IPS-NIHi11 (cell line): Measurements from ENCODE around the gene TBC1D22A.
"Not testable (repeated sequence)": the region's sequence is repeated elsewhere in the genome, so short reads cannot be mapped to it uniquely, and the experiment has no call there.

Experiments
- DNase-seq: peaks from one replicate; pipeline ENCODE4 v3.0.0; 2012; ENCODE audit warnings: mixed read lengths, low spot score

Gene TBC1D22A

GRCh38 chr22:47047321-47048122 lies 285.1 kb downstream of the TBC1D22A start:
- no peak for DNase-seq

DNA sequence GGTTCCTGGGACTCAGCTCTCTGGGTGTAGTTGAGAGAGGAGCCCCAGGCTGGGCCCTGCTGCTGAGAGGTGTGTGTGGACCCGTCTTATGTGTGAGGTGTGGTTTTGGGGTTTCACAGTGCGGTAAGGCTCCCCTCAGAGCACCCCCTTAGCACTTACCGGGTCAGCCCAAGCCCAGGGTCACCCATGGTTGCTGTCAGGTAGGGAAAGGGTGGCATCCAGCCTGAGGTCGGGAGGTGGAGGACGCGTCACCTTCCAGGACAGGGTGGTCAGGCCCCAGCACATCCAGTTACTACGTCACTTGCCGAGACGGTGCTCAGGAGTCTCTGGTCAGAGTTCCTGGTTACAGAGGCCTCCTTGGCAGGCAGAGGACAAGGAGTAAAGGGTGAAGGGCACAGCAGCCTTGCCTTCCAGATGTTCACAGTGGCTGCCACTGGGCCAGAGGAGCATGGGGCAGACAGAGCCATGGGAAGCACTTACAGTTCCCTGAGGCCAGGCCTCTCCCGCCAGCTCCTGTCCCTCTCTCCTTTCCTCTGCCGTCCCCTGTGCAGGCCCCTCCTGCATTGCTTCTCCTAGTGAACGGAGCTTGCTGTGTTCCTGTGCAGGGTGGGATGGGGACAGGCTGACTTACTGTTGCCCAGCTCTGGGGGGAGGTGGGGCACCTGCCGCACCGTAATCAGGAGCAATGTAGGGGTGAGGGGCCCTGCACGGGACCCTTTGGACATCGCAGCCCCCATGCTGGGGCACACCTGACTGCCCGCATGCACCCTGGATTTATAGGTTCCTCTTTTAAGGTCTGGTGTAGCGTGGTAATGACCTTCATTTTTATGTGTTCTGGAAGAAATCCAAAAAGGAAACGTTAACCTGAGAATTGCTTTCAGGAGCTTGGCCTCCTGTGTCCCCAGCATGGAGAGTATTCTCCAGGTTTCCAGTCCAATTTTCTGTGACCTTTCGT lies 285.9 kb downstream of the TBC1D22A start:
- no peak for DNase-seq

DNA sequence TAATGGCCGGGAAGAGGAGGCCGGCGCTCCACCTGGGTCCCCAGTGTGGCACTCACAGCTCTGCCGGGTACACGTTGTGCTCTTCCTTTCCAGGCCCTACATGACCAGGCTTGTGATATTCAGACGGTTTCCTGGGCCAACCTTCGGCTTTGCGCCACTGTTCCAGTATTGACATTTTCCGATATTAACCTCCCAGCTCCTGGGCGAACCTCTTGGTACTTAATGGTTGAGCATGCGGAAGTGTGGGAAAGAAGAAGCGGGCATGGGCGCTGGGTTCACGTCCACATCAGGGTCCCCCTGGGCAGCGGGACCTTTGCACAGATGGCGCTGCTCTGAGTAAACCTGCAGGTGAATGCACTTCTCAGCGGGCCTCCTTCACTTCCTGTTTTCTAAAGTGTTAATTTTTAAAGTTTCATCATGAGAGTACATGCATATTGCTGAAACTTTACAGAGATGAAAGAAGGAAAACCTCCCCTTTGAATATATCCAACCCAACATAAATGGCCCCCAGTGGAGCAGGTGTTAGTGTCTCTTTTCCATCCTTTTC lies 286.7 kb downstream of the TBC1D22A start:
- DNase-seq, result no peak

DNA sequence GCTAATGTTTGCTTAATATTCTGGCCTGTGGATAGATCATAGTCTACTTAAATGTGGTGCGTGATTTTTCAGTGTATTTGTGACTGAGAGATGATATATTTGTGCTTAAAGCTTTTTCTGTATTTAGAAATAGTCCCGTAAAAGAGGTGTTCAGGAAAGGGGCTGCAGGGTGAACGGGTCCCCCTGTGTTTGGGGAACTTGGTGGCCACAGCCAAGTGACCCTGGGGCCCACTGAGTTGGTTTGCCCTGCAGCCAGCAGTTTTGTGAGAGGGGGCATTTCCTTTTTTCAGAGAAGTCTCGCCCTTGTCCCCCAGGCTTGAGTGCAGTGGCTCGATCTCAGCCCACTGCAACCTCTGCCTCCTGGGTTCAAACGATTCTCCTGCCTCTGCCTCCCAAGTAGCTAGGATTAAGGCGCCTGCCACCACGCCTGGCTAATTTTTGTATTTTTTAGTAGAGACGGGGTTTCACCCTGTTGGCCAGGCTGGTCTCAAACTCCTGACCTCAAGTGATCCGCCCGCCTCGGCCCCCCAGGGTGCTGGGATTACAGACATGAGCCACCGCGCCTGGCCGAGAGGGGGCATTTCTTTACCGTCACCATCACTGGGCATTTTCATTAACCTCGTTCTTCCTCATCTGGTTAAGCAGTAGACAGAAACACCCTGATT lies 287.4 kb downstream of the TBC1D22A start:
- DNase-seq, result not testable (repeated sequence)

DNA sequence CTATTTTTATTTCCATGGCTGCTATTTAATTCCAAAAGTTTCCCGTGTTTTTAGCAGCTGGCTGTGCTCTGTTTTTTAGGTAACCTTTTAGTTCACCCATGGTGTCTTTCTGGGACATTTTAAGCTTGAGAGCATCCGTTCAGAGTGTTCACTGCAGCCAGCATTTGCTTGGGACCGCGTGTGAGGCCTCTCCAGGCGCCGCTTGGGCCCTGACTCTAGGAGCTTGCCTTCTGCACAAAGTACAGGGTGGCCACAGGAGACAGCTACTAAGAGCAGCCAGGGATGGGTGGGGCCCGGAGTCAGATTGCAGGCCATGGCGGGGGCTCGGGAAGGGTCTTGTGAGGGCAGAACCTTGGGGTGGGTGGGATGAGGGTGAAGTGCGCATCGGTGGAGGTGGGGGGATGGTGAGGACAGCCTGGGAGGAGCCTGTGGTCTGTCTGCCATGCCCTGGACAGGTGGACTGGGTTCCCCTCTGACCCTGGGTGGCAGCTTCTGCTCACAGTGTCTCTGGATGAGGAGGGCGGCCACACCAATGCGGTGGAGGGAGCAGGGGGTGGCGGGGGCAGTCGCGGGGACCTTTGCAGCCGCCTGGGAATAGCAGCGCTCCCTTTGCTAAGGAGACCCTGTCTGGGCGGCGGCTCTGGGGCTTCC lies 288.1 kb downstream of the TBC1D22A start:
- no peak for DNase-seq

GRCh38 chr22:47051441-47052071 lies 289.1 kb downstream of the TBC1D22A start:
- DNase-seq, result no peak

- no peak for DNase-seq
Measured at GRCh38 chr22:47052236-47053012, 290.0 kb downstream of the TBC1D22A start.

DNA sequence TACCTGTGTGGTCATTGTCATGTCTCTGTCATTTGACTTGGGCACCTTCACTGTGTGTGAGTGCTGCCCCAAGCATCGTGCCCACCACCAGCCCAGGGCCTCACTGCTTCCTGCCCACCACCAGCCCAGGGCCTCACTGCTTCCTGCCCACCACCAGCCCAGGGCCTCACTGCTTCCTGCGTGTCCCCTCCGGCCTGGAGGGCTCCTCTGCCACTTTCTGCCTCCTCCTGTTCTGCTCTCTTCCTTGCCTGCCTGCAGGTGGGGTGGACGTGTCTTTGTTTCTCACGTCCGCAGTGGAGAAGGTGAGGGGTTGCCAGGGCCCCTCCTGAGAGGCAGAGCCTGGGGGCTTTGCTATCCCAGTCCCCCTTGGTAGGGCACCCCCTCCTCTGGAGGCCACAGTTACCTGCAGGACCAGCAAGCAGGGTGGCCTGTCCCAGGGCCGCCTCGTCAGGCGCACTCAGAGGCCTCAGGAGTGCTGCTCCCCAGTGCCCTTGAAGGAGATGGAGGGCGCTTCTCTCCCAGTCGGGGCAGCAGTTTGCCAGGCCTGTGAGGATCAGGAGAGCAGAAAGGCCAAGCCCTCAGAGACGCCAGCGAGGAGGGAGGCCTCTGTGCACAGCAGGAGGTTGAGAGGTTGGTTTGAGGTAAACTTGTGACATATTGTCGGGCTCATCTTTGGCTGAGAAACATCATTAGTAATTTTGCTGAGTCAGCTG lies 290.7 kb downstream of the TBC1D22A start:
- DNase-seq, result no peak

- no peak for DNase-seq
Measured at GRCh38 chr22:47053726-47054141, 291.3 kb downstream of the TBC1D22A start.

- DNase-seq, result no peak
Measured at GRCh38 chr22:47054231-47055072, 292.0 kb downstream of the TBC1D22A start.

GRCh38 chr22:47055073-47055355 lies 292.6 kb downstream of the TBC1D22A start:
- no peak for DNase-seq

DNA sequence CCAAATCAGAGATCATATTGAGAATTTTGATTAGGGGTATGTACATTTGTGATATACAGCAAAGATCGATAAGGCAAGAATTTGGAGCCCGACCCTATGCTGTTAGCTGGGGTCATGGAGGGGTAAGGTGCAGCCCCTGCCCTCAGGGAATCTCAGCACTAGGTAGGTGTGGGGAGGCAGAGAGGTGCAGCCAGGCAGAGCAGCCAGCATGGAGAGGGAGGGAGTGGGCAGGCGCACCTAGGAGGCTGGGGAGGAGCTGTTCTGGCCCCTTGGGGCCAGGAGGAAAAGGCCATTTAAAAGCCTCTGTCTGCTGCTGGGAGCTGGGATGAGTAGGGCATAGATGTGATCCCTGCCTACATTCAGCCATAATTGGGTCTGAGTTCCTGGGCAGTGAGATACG lies 293.0 kb downstream of the TBC1D22A start:
- no peak for DNase-seq

DNA sequence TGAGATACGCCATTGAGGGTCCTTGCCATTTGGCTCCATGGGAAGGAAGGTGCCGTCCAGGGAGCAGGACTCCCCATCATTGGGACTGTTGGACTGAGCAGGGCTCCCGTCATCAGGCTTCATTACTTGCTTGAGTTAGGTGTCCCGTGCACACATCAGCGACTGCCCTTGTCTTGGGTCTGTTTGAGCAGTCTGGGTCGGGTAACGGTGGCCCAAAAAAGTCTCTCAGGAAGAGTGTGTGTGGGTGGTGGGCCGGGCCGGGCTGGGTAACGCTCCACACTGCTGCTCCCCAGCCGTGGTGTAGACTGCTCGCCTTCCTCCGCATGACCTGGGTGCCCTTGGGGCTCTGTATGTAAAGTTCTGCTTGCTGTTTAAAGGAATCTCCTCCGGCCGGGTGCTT lies 293.5 kb downstream of the TBC1D22A start:
- DNase-seq, result no peak

DNA sequence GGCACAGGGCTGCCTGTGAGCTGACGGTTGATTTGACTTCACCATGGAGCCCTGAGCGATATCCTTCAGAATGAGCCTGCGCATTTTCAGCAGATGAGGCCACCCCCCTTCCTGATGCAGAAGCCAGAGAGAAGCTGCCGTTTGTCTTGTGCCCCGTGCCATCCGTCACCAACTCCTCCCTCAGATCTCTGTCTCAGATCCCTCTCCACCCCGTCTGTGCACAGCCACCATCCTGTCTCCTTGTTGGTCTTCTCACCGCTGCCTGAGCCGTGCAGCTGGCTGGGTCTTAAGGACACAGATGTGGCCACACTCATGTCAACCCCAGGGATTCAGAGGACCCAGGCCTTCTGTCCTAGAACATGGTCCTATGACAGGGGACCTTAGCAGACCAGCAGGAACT lies 293.9 kb downstream of the TBC1D22A start:
- no peak for DNase-seq

- no peak for DNase-seq
Measured at GRCh38 chr22:47056776-47057470, 294.5 kb downstream of the TBC1D22A start.

GRCh38 chr22:47057916-47058585 lies 295.6 kb downstream of the TBC1D22A start:
- DNase-seq, result no peak

DNA sequence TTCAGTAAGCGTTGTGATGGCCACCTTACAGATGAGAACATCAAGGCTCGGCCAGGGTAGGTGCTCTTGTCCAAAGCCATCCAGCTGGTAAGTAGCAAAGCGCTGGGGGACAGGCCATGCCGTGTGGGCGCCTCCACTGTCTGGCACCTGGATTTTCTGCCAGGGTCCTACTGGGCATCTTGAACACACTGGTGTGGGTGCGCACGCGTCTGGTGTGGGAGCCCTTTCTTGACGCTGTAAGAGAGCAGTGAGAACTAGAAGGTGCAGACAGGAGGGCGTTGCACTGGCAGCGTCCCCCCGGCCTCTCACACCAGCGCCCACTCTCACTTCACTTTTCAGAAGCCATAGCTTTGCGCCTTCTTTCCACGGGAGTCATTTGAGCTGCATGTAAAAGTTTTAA lies 296.6 kb downstream of the TBC1D22A start:
- DNase-seq, result no peak

DNA sequence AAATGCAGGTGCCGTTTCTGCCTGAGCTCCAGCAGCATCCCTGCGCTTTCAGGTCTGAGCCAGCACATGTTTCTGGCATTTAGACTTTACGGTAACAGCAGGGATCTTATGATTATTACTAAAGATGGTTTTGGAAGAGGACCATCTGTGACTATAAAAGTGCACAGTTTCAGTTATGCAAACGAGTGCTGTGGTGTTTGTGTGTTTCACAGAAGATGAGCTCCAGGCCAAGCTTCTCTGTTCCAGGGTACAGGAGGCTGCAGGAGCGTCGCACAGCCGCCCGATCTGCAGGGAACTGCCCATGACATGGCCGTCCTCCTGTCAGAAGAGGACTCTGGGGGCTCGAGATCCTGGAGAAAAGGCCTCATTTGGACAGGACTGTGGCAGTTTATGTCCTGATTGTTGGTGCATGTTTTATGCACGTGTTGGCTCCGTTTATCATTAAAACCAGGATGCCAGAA lies 297.3 kb downstream of the TBC1D22A start:
- DNase-seq, result no peak
